ENCODE measurements around the gene TENT5C.

Gene TENT5C

GRCh38 chr1:117639741-117640140, 33.9 kb downstream of the TENT5C start:
- H3K27ac ChIP-seq: no peak overlapping the region
- TF ChIP-seq CTCF (IDR thresholded peaks at IDR 0.05): no peak
- peak; percentile 29 for DNase-seq (ENCODE audit: low spot score)
- H3K4me3 ChIP-seq: no peak overlapping the region

GRCh38 chr1:117641536-117641935, 35.7 kb downstream of the TENT5C start:
- no peak overlapping the region for H3K4me3 ChIP-seq
- no peak for TF ChIP-seq CTCF (IDR thresholded peaks at IDR 0.05)
- no peak overlapping the region for H3K27ac ChIP-seq
- peak; percentile 53 for DNase-seq (ENCODE audit: low spot score)

GRCh38 chr1:117642963-117643362, 37.1 kb downstream of the TENT5C start:
- TF ChIP-seq CTCF (IDR thresholded peaks at IDR 0.05): no peak
- H3K27ac ChIP-seq: no peak overlapping the region
- H3K4me3 ChIP-seq: no peak overlapping the region
- no peak for DNase-seq (ENCODE audit: low spot score)

GRCh38 chr1:117643601-117644000, 37.8 kb downstream of the TENT5C start:
- Histone ChIP-seq H3K27ac (no peak overlapping the region), H3K4me3 (no peak overlapping the region)
- no peak for DNase-seq (ENCODE audit: low spot score)
- no peak for TF ChIP-seq CTCF (IDR thresholded peaks at IDR 0.05)

GRCh38 chr1:117644696-117645311, 39.0 kb downstream of the TENT5C start:
- no peak for TF ChIP-seq CTCF (IDR thresholded peaks at IDR 0.05)
- no peak overlapping the region for H3K27ac ChIP-seq
- no peak overlapping the region for H3K4me3 ChIP-seq
- DNase-seq (ENCODE audit: low spot score): no peak

GRCh38 chr1:117645343-117645742, 39.5 kb downstream of the TENT5C start:
- no peak for DNase-seq (ENCODE audit: low spot score)
- TF ChIP-seq CTCF (IDR thresholded peaks at IDR 0.05): no peak
- no peak overlapping the region for H3K4me3 ChIP-seq
- H3K27ac ChIP-seq: no peak overlapping the region

- no peak for TF ChIP-seq CTCF (IDR thresholded peaks at IDR 0.05)
- no peak for DNase-seq (ENCODE audit: low spot score)
- Histone ChIP-seq H3K27ac (no peak overlapping the region), H3K4me3 (no peak overlapping the region)
Measured at GRCh38 chr1:117646007-117646811, 40.4 kb downstream of the TENT5C start.

All from coronary artery (tissue), 2 donors.